Smooth muscle cell (in vitro differentiated cells): ENCODE results near the gene DUSP10. TPM values are rescaled to one million over a fixed set of nuclear protein-coding genes. Genes with fewer than 3 reads are reported as not detected.

Source experiments
- DNase-seq: peaks from one replicate; lab custom pipeline; 2025; ENCODE audit not compliant: unreplicated experiment; lab: John Stamatoyannopoulos, UW
- H2AFZ ChIP-seq: fragments of 200-600 bp; sonication (generic); 2 replicates; pipeline ENCODE4 v1.6.0; 2016; ENCODE audit warnings: antibody characterized with exemption, low read depth, mild to moderate bottlenecking
- H3F3A ChIP-seq: fragments of 200-600 bp; sonication (generic); 2 replicates; pipeline ENCODE4 v1.6.0; 2017; ENCODE audit warnings: antibody characterized with exemption, low read depth
- H3K27ac ChIP-seq: fragments of 200-600 bp; sonication (generic); 2 replicates; pipeline ENCODE4 v1.5.1; 2016; ENCODE audit warnings: low read depth, mild to moderate bottlenecking
- H3K27me3 ChIP-seq: fragments of 200-600 bp; sonication (generic); 2 replicates; pipeline ENCODE4 v1.6.1; 2016; ENCODE audit warnings: low read depth, mild to moderate bottlenecking
- H3K36me3 ChIP-seq: fragments of 200-600 bp; sonication (generic); 2 replicates; pipeline ENCODE4 v1.5.1; 2016; ENCODE audit warnings: low read depth
- H3K4me1 ChIP-seq: fragments of 200-600 bp; sonication (generic); 2 replicates; pipeline ENCODE4 v1.5.1; 2016; ENCODE audit warnings: low read depth
- H3K4me2 ChIP-seq: fragments of 200-600 bp; sonication (generic); 2 replicates; pipeline ENCODE4 v1.6.0; 2016; ENCODE audit warnings: mild to moderate bottlenecking
- H3K4me3 ChIP-seq: fragments of 200-600 bp; sonication (generic); 2 replicates; pipeline ENCODE4 v1.5.1; 2016; ENCODE audit warnings: mild to moderate bottlenecking
- H3K79me2 ChIP-seq: fragments of 200-600 bp; sonication (generic); 2 replicates; pipeline ENCODE4 v1.6.0; 2016; ENCODE audit warnings: low read depth, mild to moderate bottlenecking
- H3K9ac ChIP-seq: fragments of 200-600 bp; sonication (generic); 2 replicates; pipeline ENCODE4 v1.6.0; 2016; ENCODE audit warnings: low read depth
- H3K9me3 ChIP-seq: fragments of 200-600 bp; sonication (generic); replicated peaks from 2 replicates; pipeline ENCODE4 v1.5.1; 2016; ENCODE audit warnings: low read depth
- H4K20me1 ChIP-seq: fragments of 200-600 bp; sonication (generic); 2 replicates; pipeline ENCODE4 v1.6.0; 2016; ENCODE audit warnings: low read depth
- WGBS: methylation state at CpG from one replicate; pipeline ENCODE4 v1.1.7; 2016; ENCODE audit warnings: low lambda C conversion rate; 5-methylcytosine and 5-hydroxymethylcytosine counted together
- polyA plus RNA-seq: library from polyadenylated mRNA; unstranded; fragments of >200 nt; fragmentation: Nextera tagmentation; extraction: Ambion mirVana; gene quantifications from 2 replicates; pipeline ENCODE4 v1.2.1, GENCODE V29; 2016
- total RNA-seq: library from RNA; depleted of rRNA; stranded (reverse); fragments of >200 nt; gene quantifications from 2 replicates; pipeline ENCODE4 v1.2.3, GENCODE V29; 2014
- TF ChIP-seq, protein P1 (sequence below): fragments of 200-600 bp; sonication (generic); IDR thresholded peaks from 2 replicates; pipeline ENCODE4 v1.5.1; 2017; ENCODE audit warnings: borderline replicate concordance, mild to moderate bottlenecking, antibody characterized with exemption; ENCODE audit not compliant: insufficient read depth, poor library complexity, severe bottlenecking

The DUSP10 gene
- total and polyA plus RNA-seq, 2 experiments from 2014 or later: 49.7 to 104 TPM

DNA sequence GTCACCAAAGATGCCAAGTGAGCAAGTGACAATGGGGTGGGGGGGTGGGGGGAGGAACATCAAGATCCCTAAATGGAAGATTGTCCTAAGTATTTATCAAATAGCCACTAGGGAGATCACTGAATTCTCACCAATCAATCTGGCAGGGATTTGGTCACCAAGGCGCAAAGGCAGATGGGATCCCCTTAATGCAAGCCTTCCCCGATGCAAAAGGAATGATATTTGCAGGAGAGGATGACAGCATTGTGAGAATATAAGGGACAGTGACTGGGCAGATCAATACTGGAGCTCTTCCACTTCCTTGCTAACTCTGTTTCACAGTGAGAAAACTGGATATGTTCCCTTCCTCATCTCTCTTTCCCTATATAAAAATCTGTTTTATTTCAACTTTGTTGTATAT lies 40.9 kb downstream of the DUSP10 start:
- H3K9ac ChIP-seq: no peak overlapping the region
- H3F3A ChIP-seq: peaks cover 17% of the 10 kb centered on the region
- H3K4me2 ChIP-seq: no peak overlapping the region
- H3K36me3 ChIP-seq: peaks cover 25% of the 10 kb centered on the region
- H2AFZ ChIP-seq: no peak overlapping the region
- no peaks in the 10 kb centered on the region for H3K9me3 ChIP-seq
- DNase-seq: no peak
- H3K27ac ChIP-seq: no peak overlapping the region
- H3K4me1 ChIP-seq: peaks cover 12% of the 10 kb centered on the region
- H3K4me3 ChIP-seq: no peak overlapping the region
- no peaks in the 10 kb centered on the region for H4K20me1 ChIP-seq
- 50% methylated on average over 2 of the region's 2 CpGs for WGBS
- H3K79me2 ChIP-seq: peaks cover 13% of the 10 kb centered on the region
- TF ChIP-seq, protein P1, sequence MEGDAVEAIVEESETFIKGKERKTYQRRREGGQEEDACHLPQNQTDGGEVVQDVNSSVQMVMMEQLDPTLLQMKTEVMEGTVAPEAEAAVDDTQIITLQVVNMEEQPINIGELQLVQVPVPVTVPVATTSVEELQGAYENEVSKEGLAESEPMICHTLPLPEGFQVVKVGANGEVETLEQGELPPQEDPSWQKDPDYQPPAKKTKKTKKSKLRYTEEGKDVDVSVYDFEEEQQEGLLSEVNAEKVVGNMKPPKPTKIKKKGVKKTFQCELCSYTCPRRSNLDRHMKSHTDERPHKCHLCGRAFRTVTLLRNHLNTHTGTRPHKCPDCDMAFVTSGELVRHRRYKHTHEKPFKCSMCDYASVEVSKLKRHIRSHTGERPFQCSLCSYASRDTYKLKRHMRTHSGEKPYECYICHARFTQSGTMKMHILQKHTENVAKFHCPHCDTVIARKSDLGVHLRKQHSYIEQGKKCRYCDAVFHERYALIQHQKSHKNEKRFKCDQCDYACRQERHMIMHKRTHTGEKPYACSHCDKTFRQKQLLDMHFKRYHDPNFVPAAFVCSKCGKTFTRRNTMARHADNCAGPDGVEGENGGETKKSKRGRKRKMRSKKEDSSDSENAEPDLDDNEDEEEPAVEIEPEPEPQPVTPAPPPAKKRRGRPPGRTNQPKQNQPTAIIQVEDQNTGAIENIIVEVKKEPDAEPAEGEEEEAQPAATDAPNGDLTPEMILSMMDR: no peak
- no peaks in the 10 kb centered on the region for H3K27me3 ChIP-seq

DNA sequence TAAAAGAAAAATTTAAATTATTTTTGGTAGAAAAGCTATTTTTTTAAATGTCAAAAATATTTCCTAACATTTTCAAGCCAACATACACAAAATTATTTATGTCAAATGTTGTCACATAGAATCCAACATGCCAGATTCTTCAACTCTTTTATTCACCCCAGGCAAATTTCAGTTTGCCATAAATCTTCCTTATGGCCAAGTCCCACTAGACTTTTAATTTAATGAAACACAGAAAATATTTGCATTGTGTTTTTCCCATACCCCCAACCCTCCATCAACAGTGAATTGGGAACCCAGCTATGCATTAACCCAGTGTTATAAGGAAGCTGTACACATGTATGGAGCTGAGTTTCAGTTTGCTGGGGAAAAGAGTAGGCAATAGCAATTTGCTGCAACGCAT lies 41.4 kb downstream of the DUSP10 start:
- Histone ChIP-seq H3K27me3 (no peaks in the 10 kb centered on the region), H3K27ac (peak overlapping the region; percentile 94), H3K4me1 (peaks cover 12% of the 10 kb centered on the region), H3K9me3 (no peaks in the 10 kb centered on the region), H3F3A (peaks cover 17% of the 10 kb centered on the region), H3K9ac (no peak overlapping the region), H3K36me3 (peaks cover 25% of the 10 kb centered on the region), H2AFZ (no peak overlapping the region), H3K79me2 (peaks cover 13% of the 10 kb centered on the region), H3K4me2 (peak overlapping the region; percentile 40), H3K4me3 (no peak overlapping the region), H4K20me1 (no peaks in the 10 kb centered on the region)
- DNase-seq: no peak
- TF ChIP-seq, protein P1: no peak
- WGBS: 100% methylated on average over 1 of the region's 1 CpG

DNA sequence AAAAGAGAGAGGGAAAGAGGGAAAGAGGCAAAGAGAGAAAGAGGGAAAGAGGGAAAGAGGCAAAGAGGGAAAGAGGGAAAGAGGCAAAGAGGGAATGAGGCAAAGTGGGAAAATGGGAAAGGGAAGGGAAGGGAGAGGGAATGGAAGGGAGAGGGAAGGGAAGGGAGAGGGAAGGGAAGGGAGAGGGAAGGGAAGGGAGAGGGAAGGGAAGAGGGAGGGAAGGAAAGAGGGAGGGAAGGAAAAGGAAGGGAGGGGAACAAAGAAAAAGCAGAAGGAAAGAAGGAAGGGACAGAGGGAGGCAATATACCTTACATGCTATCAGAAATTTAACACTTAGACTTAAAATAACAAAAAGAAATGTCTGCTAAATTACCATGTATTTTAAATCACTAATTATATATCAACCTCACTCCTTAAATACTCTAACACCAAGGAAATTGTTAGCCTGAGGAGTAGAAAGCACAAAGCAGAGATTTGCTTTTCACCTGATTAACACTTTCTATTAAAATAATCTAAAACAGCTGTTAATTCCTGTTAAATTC lies 41.8 kb downstream of the DUSP10 start:
- Histone ChIP-seq H3K36me3 (peaks cover 25% of the 10 kb centered on the region), H3K79me2 (peaks cover 13% of the 10 kb centered on the region), H3K9me3 (no peaks in the 10 kb centered on the region), H3K4me3 (no peak overlapping the region), H2AFZ (no peak overlapping the region), H3K27ac (peak overlapping the region; percentile 94), H3K4me2 (peak overlapping the region; percentile 76), H3K9ac (peak overlapping the region; percentile 30), H3K27me3 (no peaks in the 10 kb centered on the region), H3F3A (peaks cover 17% of the 10 kb centered on the region), H4K20me1 (no peaks in the 10 kb centered on the region), H3K4me1 (peaks cover 12% of the 10 kb centered on the region)
- no peak for DNase-seq
- TF ChIP-seq, protein P1: no peak

DNA sequence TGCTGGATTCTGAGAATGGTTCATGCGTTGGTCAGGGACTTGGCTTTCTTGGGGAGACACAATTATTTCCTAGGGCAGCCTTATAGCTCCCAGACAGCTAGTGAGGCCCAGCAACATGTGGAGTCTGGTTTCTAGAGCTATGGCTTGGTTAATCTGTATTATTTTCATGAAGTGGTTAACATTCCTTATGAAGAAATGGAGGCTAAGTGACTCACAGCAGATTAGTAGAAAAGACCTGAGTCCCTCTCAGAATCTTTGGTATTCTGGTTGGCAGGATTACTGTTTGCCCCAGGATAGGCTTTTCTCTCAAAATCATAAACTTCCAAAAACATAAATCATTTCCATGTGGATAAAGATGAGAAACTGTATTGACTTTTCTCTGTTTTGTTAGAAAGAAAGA lies 42.3 kb downstream of the DUSP10 start:
- H3K27ac ChIP-seq: peak overlapping the region; percentile 94
- H3K9me3 ChIP-seq: no peaks in the 10 kb centered on the region
- no peak overlapping the region for H2AFZ ChIP-seq
- no peaks in the 10 kb centered on the region for H4K20me1 ChIP-seq
- peaks cover 25% of the 10 kb centered on the region for H3K36me3 ChIP-seq
- DNase-seq: no peak
- H3K27me3 ChIP-seq: no peaks in the 10 kb centered on the region
- WGBS: 33% methylated on average over 1 of the region's 1 CpG
- H3K9ac ChIP-seq: peak overlapping the region; percentile 38
- H3K4me3 ChIP-seq: no peak overlapping the region
- TF ChIP-seq, protein P1: no peak
- H3F3A ChIP-seq: peaks cover 17% of the 10 kb centered on the region
- peaks cover 12% of the 10 kb centered on the region for H3K4me1 ChIP-seq
- H3K79me2 ChIP-seq: peaks cover 10% of the 10 kb centered on the region
- peak overlapping the region; percentile 76 for H3K4me2 ChIP-seq
